Adrenal gland (tissue), 5 donors: ENCODE results near the gene SLC22A15.

Experiments used
- CTCF ChIP-seq, 6 experiments: fragments of 450-650 bp in 4 of 6; fragments of 200-600 bp in 2 of 6; sonication (generic) in 1 of 6; IDR thresholded peaks; 1 replicate in 5 of 6; 2 replicates in 1 of 6; pipeline versions ENCODE4 v1.5.1 to v1.8.0; 2016 to 2021; ENCODE audit warnings: antibody characterized with exemption in 6 of 6, mild to moderate bottlenecking in 2 of 6, moderate library complexity in 1 of 6
- POLR2A ChIP-seq, 2 donors: fragments of 450-650 bp; IDR thresholded peaks; one replicate each; pipeline ENCODE4 v1.6.1; 2017; ENCODE audit warnings: antibody characterized with exemption in 2 of 2, mild to moderate bottlenecking in 2 of 2, moderate library complexity in 1 of 2
- donor health status: DM: no; HTN: no; CAD: no.

DNA sequence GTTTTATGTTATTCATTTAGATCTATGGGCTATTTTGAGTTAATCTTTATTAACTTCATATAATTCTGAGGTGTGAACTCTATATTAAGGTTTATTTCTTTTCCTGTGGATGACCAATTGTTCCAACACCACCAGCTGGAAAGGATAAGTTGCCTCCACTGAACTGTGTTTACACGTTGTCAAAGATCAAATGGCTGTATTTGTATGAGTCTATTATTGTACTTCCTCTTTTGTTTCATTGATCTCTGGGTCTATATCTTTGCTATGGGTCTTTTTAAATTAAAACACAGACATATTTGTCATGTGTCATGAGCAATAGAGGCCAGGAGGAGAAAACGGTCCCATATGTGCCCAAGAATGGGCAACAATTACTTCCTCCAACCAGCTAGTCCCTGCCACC, 129.7 kb downstream of the SLC22A15 start:
- TF ChIP-seq CTCF (IDR thresholded peaks at IDR 0.05) (no peak), POLR2A (IDR thresholded peaks at IDR 0.05) (no peak)
